GM12801 (cell line): Measurements from ENCODE around the gene RASL10A.

Experiments
- TF ChIP-seq, protein P1 (sequence below): IDR thresholded peaks from one replicate; pipeline ENCODE4 v1.5.1; 2011; ENCODE audit warnings: control low read depth; ENCODE audit not compliant: insufficient read length; ENCODE audit errors: extremely low read depth

The RASL10A gene

GRCh38 chr22:29267462-29267857 lies 48.0 kb downstream of the RASL10A start:
- TF ChIP-seq, protein P1, sequence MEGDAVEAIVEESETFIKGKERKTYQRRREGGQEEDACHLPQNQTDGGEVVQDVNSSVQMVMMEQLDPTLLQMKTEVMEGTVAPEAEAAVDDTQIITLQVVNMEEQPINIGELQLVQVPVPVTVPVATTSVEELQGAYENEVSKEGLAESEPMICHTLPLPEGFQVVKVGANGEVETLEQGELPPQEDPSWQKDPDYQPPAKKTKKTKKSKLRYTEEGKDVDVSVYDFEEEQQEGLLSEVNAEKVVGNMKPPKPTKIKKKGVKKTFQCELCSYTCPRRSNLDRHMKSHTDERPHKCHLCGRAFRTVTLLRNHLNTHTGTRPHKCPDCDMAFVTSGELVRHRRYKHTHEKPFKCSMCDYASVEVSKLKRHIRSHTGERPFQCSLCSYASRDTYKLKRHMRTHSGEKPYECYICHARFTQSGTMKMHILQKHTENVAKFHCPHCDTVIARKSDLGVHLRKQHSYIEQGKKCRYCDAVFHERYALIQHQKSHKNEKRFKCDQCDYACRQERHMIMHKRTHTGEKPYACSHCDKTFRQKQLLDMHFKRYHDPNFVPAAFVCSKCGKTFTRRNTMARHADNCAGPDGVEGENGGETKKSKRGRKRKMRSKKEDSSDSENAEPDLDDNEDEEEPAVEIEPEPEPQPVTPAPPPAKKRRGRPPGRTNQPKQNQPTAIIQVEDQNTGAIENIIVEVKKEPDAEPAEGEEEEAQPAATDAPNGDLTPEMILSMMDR, result no peak

- TF ChIP-seq, protein P1, result no peak
These were observed 48.7 kb downstream of the RASL10A start for GRCh38 chr22:29266564-29267461.

GRCh38 chr22:29265929-29266328 lies 49.6 kb downstream of the RASL10A start:
- TF ChIP-seq, protein P1, result no peak

GRCh38 chr22:29265305-29265704 lies 50.2 kb downstream of the RASL10A start:
- TF ChIP-seq, protein P1, result no peak

- TF ChIP-seq, protein P1, result no peak
These were observed 51.7 kb downstream of the RASL10A start for GRCh38 chr22:29263791-29264276.
